NCI-H2227 treated with DMSO at 0.1 percent for 48 hours (cell line): ENCODE data around the gene ARL6.

Experiments used
- DNase-seq: peaks from one replicate; lab custom pipeline; 2025; lab: John Stamatoyannopoulos, UW

Gene ARL6

GRCh38 chr3:97764407-97765238, at the start of gene ARL6:
ARL6 (plus strand) TSS chr3:97764758; CDS start chr3:97768108, 3,350 bp downstream.
- DNase-seq = peak; percentile 85

DNA sequence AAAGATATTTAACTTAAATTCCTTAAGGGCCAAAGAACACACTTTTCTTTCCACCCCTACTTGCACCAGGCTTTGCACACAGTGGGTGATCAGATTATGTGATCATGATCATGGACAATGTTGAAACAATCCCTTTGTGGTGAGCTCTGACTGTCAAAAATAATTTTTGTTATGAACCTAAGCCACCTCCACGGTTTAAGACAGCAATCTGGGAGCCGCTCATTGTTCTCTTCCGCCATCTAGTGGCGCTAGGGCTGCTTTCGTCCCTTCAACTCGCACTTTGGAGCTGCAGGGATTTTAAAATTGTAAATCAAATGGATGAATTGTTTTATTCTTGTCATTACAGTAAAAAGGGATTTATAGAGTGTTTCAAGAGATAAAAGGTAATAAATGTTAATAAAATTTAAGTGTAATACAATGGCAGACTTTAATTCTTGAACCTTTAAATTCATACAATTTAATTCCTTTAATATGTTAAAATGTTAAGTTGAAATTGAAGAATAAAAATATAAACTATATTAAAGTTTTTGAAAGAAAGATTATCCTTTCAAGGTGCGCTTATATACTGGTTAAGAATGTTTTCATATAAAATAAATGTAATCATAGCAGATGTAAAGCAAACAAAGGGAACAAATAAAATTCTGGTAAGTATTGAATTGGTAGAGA, 45.3 kb upstream of the ARL6 start:
- peak; percentile 61 for DNase-seq

DNA sequence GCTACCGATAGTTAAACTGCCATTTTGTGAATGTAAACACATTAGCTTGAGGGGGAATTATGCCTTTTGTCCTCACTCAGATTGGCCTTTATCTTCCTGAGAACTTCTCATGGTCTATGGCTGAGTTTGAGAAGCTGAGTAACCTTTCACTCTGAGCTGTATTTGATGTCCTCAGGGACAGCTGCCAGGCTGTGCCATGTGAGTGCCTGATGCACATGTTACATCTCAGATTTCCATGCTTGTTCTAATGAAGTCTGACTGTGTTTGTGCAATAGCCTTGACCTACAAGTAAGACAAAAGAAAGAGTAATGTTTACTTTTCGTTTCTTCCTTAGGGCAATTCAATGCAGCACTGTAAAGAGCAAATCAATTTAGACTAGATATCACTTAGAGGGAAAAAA, 44.1 kb upstream of the ARL6 start:
- no peak for DNase-seq

- DNase-seq = no peak
Measured at GRCh38 chr3:97721446-97721845, 43.1 kb upstream of the ARL6 start.

- DNase-seq = peak; percentile 27
Measured at GRCh38 chr3:97736928-97737327, 27.6 kb upstream of the ARL6 start.

GRCh38 chr3:97738761-97739160, 25.8 kb upstream of the ARL6 start:
- no peak for DNase-seq

DNA sequence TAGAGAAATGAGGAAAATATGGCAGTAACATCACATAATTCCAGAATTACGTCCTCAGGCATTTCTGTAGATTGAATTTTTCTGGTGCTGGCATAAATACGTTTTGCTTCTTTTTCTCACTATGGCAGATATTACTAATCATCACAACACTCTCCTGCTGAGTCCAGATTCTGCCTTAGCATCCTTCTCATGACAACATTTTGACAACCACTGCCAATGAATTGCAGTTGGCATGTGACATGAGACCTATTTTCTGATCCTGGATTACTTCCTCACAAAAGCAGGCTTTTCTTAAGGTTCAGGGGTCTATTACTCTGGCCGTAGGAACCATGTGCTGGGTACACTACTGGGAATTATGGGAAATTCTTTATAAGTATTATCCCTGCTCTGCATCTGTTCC, 22.5 kb upstream of the ARL6 start:
- no peak for DNase-seq

- DNase-seq = no peak
Measured at GRCh38 chr3:97744289-97744688, 20.3 kb upstream of the ARL6 start.

GRCh38 chr3:97763586-97764406, 762 bp upstream of the ARL6 start:
- no peak for DNase-seq

- DNase-seq = no peak
Measured at GRCh38 chr3:97765336-97765735, 778 bp downstream of the ARL6 start.

DNA sequence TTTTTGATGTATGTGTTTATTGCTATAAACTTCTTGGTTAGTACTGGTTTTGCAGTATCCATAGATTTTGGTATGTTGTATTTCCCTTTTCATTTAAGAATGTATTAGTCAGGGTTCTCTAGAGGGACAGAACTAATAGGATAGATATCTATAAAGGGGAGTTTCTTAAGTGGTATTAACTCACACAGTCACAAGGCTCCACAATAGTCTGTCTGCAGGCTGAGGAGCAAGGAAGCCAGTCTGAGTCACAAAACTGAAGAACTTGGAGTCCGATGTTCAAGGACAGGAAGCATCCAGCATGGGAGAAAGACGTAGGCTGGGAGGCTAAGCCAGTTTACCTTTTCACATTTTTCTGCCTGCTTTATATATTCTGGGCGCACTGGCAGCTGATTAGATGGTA, 8.4 kb downstream of the ARL6 start:
- DNase-seq = no peak

GRCh38 chr3:97778152-97778551, 13.6 kb downstream of the ARL6 start:
- DNase-seq = no peak

GRCh38 chr3:97793420-97794019, 29.0 kb downstream of the ARL6 start:
- DNase-seq = peak; percentile 31

DNA sequence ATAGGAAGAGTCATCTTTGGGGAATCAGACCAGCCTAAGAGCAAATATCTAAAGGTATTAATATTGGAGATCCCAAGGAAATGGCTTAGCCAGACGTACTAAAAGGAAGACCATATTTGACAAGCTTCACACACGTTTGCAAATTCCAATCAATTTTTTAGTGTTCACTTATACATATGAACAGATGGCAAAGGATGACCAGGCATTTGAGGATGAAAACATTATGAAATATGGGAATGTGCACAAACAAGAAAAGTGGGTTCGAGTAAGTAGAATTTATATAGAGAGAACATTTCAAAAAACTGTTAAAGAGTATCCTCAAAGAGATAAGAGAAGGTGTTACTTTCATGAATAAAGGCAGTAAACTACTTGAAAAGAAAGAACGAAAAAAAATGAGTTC, 31.4 kb downstream of the ARL6 start:
- no peak for DNase-seq

GRCh38 chr3:97804471-97804870, 39.9 kb downstream of the ARL6 start:
- no peak for DNase-seq

- DNase-seq = no peak
Measured at GRCh38 chr3:97810779-97811390, 46.3 kb downstream of the ARL6 start.

DNA sequence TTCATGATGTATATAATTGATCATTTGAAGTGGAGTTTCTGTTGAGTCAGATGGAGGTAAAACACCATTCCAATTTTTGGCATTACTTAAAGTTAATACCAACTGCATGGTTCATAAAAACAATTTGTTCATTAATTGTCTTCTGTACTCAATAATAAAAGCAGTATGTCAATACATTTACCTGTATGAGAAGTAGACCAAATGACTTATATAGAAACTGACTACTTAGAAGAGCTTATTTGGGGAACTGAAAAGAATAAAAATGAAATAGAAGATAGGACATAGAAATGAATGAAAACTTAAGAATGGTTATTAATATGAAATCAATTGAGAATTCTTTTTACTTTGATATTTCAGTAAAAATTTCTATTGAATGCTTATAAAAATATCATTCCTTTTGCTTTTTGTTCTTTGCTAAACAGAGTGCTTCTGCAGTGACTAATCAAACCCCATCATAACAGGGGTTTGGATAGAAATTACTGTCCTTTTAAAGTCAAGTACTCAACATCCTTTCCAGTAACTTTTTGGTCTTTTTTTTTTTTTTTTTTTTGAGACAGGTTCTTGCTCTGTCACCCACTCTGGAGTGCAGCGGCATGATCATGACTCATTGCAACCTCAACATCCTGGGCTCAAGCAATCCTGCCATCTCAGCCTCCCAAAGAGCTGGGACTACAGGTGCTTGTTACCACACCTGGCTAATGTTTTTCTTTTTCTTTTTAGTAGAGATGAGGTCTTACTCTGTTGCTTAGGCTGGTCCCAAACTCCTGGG, 50.8 kb downstream of the ARL6 start:
- no peak for DNase-seq

GRCh38 chr3:97816811-97817210, 52.3 kb downstream of the ARL6 start:
- DNase-seq = no peak

GRCh38 chr3:97817965-97818364, 53.4 kb downstream of the ARL6 start:
- DNase-seq = peak; percentile 29

DNA sequence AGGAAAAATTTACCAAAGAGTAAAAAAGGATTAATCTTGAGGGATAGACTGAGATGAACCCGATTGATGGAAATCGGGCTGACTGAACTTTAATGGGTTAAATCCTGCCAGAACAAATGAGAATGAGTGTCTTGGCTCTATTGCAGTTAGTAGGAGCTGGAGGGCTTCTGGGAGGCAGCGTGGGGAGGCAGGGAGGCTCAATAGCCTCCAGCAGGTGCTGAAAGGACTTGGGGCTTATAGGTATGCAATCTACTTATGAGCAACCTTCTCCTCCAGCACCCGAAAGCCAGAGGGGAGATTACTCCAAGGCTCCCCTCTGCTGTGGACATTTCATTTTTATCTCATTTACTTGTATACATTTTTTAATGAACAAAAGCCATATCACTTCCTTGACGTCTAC, 56.2 kb downstream of the ARL6 start:
- DNase-seq = no peak

DNA sequence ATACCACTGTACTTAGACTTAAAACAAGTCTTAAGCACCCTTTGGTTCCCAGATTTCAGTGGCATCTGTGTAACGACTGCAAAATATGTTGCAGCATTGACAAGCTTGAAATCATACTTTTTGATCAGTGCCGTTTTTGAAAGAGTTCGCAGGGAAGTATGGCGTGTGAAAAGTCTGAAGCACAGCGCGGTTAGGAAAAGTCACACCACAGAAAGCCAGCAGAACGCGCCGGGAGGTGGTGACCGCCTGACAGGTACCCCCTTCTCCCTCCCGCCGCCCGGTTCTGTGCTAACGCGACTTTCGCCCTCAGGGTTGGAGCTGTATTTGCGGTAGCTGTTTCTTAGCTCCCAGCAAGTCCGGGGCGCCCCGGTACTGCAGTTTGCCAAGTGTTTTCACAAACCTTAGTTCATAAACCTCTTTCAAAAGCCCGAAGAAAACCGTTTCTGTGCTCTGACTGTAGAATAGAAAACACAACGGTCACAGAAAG, 56.8 kb downstream of the ARL6 start:
- DNase-seq = no peak
